ENCODE measurements around the gene C3orf22.

Gene C3orf22

GRCh38 chr3:126512026-126512425 lies 46.7 kb downstream of the C3orf22 start:
- DNase-seq (ENCODE audit: low read depth): no peak

GRCh38 chr3:126511291-126511690 lies 47.4 kb downstream of the C3orf22 start:
- DNase-seq (ENCODE audit: low read depth): no peak

GRCh38 chr3:126510308-126510910 lies 48.3 kb downstream of the C3orf22 start:
- DNase-seq (ENCODE audit: low read depth): no peak

GRCh38 chr3:126509597-126510307 lies 49.0 kb downstream of the C3orf22 start:
- no peak for DNase-seq (ENCODE audit: low read depth)

GRCh38 chr3:126508564-126508964 lies 50.2 kb downstream of the C3orf22 start:
- DNase-seq (ENCODE audit: low read depth): no peak

GRCh38 chr3:126507886-126508285 lies 50.8 kb downstream of the C3orf22 start:
- no peak for DNase-seq (ENCODE audit: low read depth)

GRCh38 chr3:126503701-126504100 lies 55.0 kb downstream of the C3orf22 start:
- no peak for DNase-seq (ENCODE audit: low read depth)

- DNase-seq (ENCODE audit: low read depth): no peak
Observed at GRCh38 chr3:126502656-126503055, 56.1 kb downstream of the C3orf22 start.

- no peak for DNase-seq (ENCODE audit: low read depth)
Observed at GRCh38 chr3:126501736-126502135, 57.0 kb downstream of the C3orf22 start.

GRCh38 chr3:126501054-126501453 lies 57.7 kb downstream of the C3orf22 start:
- DNase-seq (ENCODE audit: low read depth): no peak

GRCh38 chr3:126500016-126500415 lies 58.7 kb downstream of the C3orf22 start:
- DNase-seq (ENCODE audit: low read depth): no peak

Data from stromal cell of bone marrow (primary cell).